C1 segment of cervical spinal cord (tissue), 14 donors: Measurements from ENCODE around the gene ATP8B2.
"Not testable (repeated sequence)": the region's sequence is repeated elsewhere in the genome, so short reads cannot be mapped to it uniquely, and the experiment has no call there.

Experiments used
- DNase-seq, 14 donors: peaks; one replicate each; lab custom pipeline; 2025; lab: John Stamatoyannopoulos, UW

The ATP8B2 gene

DNA sequence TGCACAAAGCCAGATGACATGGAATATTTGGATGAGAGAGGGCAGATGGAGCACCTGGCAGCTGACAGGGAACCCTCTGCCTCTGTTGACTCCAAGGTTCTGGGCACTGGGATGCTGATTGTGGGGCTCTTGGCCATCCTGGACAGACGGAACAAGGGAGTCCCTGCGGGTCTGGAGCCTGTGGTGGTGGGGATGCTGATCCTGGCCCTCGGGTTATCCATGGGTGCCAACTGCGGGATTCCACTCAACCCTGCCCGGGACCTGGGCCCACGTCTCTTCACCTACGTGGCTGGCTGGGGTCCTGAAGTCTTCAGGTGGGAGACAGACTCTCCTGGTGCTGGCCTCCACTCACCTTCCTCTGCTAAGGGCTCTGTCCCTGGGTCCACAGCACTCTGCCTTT lies 1.8 kb upstream of the ATP8B2 start:
- DNase-seq, result no peak

DNA sequence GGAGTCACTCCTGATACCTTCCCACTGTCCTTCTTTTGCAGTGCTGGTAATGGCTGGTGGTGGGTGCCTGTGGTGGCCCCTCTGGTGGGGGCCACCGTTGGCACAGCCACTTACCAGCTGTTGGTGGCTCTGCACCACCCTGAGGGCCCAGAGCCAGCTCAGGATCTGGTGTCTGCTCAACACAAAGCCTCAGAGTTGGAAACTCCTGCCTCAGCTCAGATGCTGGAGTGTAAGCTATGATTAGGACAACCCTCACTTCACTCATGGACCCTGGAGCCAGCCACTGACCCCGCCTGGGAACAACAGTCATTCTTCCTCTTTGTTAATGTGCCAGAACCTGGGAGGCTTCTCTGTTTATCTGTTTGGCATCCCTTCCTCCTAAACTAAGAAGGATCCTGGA lies 1.1 kb upstream of the ATP8B2 start:
- no peak for DNase-seq

DNA sequence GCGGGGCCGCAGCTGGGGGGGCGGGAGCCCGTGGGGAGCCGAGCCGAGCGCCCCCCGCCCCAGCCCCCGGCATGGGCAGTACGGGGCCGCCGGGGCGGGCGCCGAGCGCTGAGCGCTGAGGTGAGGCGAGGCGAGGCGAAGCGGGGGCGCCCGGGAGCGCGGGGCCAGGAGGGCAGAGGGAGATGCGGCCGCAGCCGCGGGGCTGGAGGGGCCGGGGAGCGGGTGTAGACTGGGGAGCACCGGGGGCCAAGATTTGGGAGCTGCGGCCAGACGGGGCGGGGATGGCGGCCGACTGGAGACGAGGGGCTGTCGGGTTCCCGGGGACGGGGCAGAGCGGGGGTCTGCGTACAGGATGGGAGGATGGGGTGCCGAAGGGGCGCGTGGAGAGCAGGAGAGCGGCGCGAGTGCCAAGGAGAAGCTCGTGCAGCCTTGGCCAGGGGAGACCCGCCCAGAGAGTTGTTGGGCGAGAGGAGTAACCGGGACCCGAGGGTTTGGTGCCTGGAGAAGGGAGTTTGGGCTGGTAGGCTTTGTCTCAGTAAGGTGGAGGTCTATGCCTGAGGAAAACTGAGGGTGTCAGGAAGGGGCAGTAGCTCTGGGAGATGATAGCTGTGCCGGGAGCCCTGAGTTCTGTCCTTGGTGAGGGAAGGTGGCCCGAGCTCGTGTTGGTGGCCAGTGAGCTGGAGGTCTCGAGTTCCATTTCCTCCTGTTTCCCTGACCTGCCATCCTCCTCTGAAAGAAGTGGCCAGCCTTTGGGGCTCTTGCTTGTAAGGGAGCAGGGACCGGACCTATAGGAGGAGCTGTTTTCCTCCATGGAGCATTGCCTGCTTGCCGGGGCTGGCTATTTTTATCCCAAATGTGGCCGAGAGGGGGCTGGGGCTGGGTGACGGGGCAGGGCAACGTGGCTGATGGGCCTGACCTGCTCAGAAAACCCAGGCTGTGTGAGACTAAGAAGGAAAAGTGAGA lies 539 bp downstream of the ATP8B2 start:
- DNase-seq, result peak in 13 of 14 donors; percentile 14 to 75 (median 43)

DNA sequence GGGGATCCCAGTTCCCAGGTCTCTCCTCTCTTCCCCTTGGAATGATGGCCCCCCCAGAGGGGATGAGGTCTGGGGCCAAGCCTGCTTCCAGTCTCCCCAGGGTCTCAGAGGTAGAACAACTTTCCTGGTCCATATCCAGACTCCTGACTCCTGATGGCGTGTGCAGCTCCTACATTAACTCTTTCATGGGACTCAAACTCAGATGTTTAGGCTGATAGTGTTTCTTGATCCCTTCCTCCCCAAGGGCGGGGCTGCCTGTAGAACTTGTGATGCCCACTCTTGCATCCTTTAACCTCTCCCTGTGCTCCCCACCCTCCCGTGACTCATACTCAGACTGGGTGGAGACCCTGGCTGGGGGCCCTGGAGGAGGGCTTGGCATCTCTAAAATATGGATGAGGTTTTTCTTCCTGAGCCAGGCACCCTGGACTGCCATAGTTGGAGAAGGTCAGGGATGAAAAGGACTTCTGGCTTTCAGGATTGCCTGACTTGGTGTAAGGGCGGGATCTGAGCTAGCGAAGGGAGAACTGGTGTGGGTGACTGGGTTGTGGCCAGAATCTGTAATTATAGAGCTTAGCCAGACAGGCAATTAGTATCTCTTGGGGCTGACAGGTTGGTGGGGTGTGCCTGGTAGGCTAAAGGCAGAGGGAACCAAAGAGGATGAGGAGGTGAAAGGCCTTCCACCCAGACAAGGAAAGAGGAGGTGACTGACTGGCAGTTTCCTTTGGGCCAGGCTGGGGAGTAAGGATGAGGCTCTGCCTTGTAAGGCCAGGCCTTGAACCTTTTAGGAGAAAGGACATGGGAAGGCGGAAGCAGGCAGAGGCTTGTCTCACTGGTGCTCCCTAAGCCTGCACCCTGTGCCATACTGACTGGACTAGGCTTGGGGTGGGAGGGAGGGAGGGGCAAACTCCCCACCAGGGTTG lies 1.5 kb downstream of the ATP8B2 start:
- peak in 4 of 14 donors; percentile 17 to 59 (median 30) for DNase-seq

DNA sequence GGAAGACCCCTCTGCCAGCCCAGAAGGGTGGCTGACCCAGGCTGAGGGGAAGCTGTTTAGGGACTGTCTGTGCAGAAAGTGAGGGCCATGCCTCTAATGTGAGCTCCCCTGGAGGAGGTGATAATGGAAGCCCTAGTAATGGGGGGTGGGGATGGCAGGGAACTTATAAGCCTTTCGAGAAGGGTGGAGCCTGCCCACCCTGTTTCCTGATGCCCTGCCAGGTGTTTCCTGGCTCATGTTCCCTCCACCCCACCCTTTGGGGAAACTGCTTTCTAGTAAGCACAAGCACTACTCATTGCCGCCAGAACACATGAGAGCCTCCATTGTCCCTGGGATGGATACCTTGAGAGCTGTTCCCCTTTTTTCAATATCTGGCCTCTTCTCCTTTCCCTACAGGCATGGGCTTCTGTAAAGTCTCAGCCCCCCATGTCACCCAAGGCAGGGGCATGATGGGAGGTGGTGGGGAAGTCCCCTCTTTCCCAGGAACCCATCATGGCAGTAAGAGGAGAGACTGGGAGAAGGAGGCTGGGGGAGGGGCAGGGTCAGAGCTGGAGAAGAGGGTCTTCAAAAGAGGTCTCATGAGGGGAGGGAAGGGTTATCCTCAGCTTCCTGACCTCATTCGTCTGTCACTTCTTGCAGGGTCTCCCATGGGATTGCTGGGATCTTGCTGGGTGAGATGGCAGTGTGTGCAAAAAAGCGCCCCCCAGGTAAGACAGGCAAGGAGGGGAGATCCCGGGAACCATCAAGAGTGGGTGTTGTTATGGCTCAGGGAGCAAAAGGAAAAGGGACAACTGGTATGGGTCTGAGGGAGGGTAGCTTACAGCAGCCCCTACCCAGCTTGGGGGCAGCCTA lies 2.4 kb downstream of the ATP8B2 start:
- peak in 2 of 14 donors; percentile 4 to 29 for DNase-seq

DNA sequence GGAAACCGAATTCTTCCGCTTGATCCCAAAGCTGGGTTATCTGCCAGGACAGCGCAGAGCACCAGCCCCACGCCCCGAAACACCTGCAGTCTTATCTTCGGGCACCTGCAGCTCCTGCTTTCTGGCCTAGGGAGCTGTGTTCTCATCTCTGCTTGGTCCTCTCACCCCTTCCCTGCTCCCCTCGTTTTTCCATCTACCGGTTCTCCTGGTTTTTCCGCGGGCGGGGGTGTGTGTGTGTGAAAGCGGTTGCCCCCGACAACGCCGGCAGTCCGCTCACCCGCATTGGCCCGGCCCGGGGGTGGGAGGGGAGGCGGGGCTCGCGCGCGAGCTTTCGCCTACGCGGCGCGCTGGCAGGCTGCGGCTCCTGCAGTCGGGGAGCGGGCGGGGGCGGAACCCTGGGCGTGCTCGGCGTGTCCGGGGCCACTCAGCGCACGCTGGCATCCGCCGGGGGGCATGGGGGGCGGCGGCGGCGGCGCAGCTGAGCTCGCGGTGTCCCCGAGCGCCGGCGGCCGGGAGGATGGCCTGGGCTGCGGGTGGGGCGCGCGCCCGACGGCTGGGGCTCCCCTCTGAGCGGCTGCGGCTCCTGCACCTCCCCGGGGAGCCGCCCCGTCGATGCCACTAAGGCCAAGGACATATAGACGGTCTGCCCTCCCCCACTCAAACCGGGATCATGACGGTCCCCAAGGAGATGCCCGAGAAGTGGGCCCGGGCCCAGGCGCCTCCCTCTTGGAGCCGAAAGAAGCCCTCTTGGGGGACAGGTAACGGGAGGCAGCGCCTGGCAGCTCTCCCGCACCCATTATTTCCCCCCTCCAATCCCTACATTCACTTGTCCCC lies 3.2 kb downstream of the ATP8B2 start:
- DNase-seq, result peak in 13 of 14 donors; percentile 23 to 83 (median 60)

DNA sequence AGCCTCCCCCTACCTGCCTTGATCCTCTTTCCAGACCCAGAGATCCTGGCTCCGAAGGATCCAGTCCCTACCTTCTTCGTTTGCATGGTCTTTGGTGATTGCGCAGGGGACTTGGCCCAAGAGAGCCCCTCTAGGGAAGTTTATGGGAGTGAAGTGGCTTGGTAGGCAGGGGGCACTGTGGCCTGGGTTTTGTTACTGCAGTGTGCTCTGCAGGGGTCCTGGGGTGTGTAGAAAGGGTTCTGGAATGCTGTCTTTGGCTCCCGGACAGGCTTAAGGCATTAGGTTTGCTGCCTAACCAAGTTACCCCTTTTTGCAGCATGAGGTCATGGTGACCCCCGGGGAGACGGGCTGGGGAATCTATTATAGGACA lies 3.8 kb downstream of the ATP8B2 start:
- DNase-seq, result peak in 2 of 14 donors; percentile 7 to 24

DNA sequence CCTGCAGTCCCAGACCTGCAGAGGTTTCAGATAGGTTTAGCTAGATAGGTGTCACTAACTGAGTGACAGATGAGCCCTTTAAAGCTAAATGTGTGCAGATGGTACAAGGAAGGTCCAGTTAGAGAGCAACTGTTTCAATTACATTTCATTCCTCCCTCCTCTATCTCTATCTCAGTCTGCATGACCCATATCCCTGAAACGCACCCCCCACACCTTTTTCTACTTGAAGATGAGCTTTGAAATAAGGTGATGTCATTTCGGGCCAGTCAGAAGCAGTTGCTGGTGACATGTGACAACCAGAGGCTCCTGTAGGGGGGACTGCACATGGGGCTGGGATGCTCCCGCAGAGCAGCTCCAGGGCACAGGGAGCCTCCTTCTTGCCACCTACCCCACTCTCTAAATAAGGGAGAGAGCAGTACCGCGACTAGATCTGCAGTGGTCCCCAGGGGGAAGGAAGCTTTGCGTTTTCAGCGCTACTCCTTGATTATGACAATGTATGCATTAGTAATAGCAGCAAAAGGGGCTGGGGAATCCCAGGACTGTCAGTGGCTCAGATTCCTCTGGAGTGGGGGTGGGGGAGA lies 4.3 kb downstream of the ATP8B2 start:
- peak in 1 of 14 donors; percentile 90 for DNase-seq

DNA sequence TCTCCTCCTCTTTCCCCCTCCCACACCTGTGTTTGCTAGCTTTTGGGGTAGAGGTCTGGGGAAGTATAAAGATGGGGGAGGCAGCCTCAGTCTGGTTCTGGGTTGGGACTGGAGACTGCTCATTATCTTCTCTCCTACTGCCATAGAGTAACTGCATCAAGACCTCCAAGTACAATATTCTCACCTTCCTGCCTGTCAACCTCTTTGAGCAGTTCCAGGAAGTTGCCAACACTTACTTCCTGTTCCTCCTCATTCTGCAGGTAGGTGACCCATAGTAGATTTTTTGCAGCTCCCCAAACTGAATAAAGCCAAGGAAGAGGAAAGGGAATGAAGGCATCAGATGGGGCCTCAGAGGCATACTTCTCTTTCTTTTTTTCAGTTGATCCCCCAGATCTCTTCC lies 5.3 kb downstream of the ATP8B2 start:
- no peak for DNase-seq

DNA sequence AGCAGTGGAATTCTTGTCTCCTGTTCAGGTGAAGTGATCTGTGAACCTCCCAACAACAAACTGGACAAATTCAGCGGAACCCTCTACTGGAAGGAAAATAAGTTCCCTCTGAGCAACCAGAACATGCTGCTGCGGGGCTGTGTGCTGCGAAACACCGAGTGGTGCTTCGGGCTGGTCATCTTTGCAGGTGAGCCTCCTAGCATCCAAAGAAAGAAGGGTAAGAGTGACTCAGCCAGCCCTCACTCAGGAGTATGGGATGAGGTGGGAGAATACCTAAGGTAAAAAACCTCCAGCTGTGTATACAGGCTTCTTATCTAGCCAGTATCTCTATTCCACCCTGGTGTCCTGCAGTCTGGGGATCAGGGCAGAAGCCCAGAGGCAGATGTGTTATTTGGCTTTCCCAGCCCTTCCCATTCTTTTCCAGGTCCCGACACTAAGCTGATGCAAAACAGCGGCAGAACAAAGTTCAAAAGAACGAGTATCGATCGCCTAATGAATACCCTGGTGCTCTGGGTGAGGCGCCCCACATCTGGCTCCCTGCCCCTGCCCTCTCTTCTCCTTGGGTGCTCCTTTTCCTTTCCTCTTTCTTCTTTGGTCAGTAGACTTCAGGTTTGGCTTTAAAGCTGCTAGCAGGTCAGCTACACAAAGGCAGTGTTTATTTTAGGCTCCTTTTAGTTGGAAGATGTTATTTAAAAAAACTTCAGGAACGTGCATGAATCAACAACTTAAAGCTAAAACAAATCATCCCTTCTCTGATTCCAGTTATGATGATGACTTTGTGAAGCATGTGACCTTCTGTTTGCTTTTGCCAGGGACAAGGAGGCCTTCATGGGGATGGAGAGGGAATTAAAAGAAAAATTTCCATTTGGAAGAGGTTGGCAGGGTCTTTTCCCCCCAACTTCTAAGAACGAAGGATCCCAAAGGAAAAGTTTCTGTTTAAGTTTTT lies 9.0 kb downstream of the ATP8B2 start:
- DNase-seq, result no peak

DNA sequence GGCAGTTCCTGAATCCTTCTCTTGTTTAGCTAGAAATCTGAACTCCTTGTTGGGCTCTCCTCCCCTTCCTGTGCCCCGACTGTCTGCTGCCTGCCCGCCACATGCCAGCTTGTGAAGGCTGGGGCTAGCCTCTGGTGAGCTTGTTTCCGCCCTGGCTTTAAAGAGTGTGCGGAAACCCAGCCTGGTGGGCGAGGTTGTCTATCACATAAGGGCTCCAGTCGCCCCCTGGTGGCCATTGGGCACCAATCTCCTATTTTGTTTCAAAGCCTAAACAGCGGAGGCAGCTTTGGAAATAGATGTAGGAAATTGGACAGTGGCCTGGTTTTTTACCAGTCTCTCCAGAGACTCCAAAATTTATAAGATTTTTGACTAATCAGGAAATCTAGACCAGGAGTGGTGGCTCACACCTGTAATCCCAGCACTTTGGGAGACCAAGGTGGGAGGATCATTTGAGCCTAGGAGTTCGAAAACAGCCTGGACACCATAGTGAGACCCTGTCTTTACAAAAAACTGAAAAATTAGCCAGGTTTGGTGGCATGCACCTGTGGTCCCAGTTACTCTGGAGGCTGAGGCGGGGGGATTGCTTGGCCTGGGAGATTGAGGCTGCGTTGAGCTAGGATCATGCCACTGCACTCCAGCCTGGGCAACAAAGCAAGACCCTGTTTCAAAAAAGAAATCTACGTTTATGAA lies 9.8 kb downstream of the ATP8B2 start:
- DNase-seq, result peak in 11 of 14 donors; percentile 9 to 65 (median 41)

DNA sequence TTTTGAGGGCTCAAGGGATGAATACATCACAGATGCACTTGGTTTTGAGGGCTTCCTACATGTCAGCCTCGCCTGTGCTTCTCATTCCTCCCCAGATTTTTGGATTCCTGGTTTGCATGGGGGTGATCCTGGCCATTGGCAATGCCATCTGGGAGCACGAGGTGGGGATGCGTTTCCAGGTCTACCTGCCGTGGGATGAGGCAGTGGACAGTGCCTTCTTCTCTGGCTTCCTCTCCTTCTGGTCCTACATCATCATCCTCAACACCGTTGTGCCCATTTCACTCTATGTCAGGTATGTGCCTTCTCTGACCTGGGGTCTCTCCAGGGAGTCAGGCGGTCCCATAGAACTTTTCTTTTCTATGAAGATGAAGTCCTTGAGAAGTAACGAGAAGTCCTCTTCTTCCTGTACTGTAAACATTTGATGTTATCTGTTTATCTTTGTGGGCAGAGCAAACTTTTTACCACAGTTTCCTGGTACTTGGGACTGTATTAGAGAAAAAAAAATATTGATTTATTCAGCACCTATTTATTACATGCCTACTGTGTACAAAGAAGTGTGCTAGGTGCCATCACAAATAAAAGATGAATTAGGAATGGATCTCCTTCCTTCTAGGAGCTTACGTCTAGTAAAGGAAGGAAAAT lies 12.0 kb downstream of the ATP8B2 start:
- DNase-seq, result no peak

DNA sequence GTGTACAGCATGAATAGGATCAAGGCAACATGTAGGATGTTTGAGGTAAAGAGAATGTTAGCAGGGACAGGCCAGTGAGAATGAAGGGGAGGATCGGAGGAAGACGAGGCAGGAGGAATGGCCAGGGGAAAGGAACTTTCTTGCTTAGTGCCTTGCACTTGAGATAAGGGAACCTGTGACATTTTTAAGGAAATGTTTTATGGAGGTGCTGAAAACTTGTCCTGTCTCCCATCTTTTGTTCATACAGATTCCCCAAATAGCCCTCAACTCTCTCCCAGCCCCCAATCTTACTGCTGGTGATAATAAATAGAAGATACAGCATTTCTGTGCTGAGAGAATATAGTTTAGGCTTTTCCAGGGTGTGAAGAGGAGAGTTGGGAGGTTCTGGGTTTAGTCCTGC lies 13.6 kb downstream of the ATP8B2 start:
- DNase-seq, result no peak

DNA sequence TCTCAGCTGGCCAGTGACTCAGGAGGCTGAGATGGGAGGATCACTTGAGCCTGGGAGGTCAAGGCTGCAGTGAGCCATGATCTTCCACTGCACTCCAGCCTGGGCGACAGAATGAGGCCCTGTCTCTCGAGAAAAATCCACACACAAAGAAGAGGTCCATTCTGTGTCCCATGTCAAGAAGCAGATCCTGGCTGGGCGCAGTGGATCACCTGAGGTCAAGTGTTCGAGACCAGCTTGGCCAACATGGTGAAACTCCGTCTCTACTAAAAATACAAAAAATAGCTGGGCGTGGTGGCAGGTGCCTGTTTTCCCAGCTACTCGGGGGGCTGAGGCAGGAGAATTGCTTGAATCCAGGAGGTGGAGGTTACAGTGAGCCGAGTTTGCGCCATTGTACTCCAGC lies 16.0 kb downstream of the ATP8B2 start:
- not testable (repeated sequence) for DNase-seq

DNA sequence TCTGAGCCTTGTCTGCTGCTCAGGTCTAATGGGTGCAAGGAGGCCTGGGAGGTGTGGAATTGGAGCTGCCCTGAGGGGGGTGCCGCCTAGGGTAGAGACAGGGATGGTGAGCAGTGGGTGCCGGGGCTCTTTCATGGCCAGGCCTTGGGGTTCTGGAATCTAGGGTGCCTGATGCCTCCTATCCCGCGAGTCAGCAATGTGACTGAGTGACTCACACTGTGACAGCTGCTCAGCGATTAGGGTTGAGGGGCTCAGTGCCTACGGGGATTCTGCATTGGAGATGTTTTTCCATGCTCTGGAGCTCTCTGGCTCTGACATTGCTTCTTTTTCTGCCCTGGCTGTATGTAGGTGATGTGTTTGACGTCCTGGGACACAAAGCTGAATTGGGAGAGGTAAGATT lies 16.8 kb downstream of the ATP8B2 start:
- DNase-seq, result no peak

DNA sequence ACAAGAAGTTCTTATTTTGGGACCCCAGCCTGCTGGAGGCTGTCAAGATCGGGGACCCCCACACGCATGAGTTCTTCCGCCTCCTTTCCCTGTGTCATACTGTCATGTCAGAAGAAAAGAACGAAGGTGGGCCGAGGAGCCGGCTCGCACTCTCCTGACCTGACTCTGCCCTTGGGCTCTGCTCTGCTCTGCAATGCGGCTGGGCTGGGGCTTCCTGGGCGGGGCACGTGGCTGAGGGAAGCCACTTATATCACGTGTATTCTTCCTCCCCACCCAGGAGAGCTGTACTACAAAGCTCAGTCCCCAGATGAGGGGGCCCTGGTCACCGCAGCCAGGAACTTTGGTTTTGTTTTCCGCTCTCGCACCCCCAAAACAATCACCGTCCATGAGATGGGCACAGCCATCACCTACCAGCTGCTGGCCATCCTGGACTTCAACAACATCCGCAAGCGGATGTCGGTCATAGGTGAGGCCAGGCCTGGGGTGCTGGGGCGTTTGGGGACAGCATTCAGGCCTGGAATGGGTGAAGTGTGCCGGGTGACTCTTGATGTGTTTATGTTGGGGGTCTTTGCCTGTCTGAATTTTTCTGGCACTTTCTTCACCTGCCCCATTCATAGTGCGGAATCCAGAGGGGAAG lies 17.6 kb downstream of the ATP8B2 start:
- DNase-seq, result no peak
